ENCODE measurements around the gene LPA.
"Not testable (repeated sequence)": the region's sequence is repeated elsewhere in the genome, so short reads cannot be mapped to it uniquely, and the experiment has no call there.

Gene LPA

DNA sequence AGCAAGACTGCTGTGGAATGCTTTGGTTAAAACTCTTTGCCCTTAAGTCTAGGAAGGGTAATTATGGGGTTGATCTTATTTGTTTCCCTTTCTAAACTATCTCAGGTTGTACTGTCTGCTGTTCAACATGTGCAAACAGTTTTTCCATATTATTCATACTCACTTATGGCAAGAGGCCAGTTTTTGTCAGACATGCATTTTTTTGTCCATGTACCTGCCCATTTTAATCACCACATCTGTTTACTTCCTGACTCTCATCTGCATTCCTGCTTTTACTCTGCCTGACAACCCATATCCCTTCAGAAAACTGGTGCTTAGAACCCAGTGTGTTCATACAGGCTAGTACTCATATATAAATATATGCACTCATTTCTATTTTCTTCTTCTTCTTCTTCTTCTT is 80.3 kb downstream of the LPA start:
- H3K79me2 ChIP-seq (ENCODE audit: insufficient read depth, low read length): no peaks in the 10 kb centered on the region
- H4K20me1 ChIP-seq (ENCODE audit: insufficient read depth, low read length): no peaks in the 10 kb centered on the region
- H3K4me3 ChIP-seq (ENCODE audit: low read depth in 1 of 2, low read length in 2 of 2): no peak overlapping the region
- TF ChIP-seq, protein P1, sequence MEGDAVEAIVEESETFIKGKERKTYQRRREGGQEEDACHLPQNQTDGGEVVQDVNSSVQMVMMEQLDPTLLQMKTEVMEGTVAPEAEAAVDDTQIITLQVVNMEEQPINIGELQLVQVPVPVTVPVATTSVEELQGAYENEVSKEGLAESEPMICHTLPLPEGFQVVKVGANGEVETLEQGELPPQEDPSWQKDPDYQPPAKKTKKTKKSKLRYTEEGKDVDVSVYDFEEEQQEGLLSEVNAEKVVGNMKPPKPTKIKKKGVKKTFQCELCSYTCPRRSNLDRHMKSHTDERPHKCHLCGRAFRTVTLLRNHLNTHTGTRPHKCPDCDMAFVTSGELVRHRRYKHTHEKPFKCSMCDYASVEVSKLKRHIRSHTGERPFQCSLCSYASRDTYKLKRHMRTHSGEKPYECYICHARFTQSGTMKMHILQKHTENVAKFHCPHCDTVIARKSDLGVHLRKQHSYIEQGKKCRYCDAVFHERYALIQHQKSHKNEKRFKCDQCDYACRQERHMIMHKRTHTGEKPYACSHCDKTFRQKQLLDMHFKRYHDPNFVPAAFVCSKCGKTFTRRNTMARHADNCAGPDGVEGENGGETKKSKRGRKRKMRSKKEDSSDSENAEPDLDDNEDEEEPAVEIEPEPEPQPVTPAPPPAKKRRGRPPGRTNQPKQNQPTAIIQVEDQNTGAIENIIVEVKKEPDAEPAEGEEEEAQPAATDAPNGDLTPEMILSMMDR (IDR thresholded peaks at IDR 0.05; ENCODE audit: borderline replicate concordance, extremely low read depth, low read length, poor library complexity, severe bottlenecking): no peak
- TF ChIP-seq EZH2 (IDR thresholded peaks at IDR 0.05; ENCODE audit: borderline replicate concordance, low read depth, low read length, severe bottlenecking): no peak
- DNase-seq: no peak
- no peaks in the 10 kb centered on the region for H3K36me3 ChIP-seq (ENCODE audit: insufficient read depth, low read length)
- H3K9me3 ChIP-seq (ENCODE audit: insufficient read depth, low read length, severe bottlenecking): no peaks in the 10 kb centered on the region
- ATAC-seq (ENCODE audit: insufficient read depth, low read depth): no peak
- no peaks in the 10 kb centered on the region for H3K27me3 ChIP-seq (ENCODE audit: insufficient read depth, low read length, poor library complexity)
- no peak overlapping the region for H3K9ac ChIP-seq (ENCODE audit: low read depth, low read length)
- H3K4me2 ChIP-seq (ENCODE audit: insufficient read depth, low read length): no peak overlapping the region
- H3K27ac ChIP-seq (ENCODE audit: low read length): no peak overlapping the region
- no peak overlapping the region for H2AFZ ChIP-seq (ENCODE audit: low read depth, low read length)
- no peaks in the 10 kb centered on the region for H3K4me1 ChIP-seq (ENCODE audit: insufficient read depth, low read length)

DNA sequence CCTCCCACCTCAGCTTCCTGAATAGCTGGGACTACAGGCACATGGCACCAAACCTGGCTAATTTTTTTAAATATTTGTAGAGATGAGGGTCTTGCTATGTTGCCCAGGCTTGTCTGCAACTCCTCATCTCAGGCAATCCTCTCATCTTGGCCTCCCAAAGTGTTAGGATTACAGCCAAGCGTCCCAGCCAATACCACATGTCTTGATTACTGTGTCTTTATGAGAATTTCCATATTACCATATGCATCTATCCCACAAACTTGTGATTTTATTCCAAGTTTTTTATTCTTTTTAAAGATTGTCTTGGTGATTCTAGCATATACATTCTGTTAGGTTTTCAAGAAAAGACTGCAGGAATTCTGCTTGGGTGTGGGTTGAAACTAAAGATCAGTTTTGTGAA is 82.7 kb downstream of the LPA start:
- Histone ChIP-seq H3K4me1 (ENCODE audit: insufficient read depth, low read length) (no peaks in the 10 kb centered on the region), H3K4me2 (ENCODE audit: insufficient read depth, low read length) (no peak overlapping the region), H3K27ac (ENCODE audit: low read length) (no peak overlapping the region), H3K27me3 (ENCODE audit: insufficient read depth, low read length, poor library complexity) (no peaks in the 10 kb centered on the region), H3K9me3 (ENCODE audit: insufficient read depth, low read length, severe bottlenecking) (no peaks in the 10 kb centered on the region), H3K79me2 (ENCODE audit: insufficient read depth, low read length) (no peaks in the 10 kb centered on the region), H3K4me3 (ENCODE audit: low read depth in 1 of 2, low read length in 2 of 2) (no peak overlapping the region), H2AFZ (ENCODE audit: low read depth, low read length) (no peak overlapping the region), H3K36me3 (ENCODE audit: insufficient read depth, low read length) (no peaks in the 10 kb centered on the region), H3K9ac (ENCODE audit: low read depth, low read length) (no peak overlapping the region), H4K20me1 (ENCODE audit: insufficient read depth, low read length) (no peaks in the 10 kb centered on the region)
- no peak for DNase-seq
- no peak for ATAC-seq (ENCODE audit: insufficient read depth, low read depth)
- no peak for TF ChIP-seq EZH2 (IDR thresholded peaks at IDR 0.05; ENCODE audit: borderline replicate concordance, low read depth, low read length, severe bottlenecking)
- TF ChIP-seq, protein P1 (IDR thresholded peaks at IDR 0.05; ENCODE audit: borderline replicate concordance, extremely low read depth, low read length, poor library complexity, severe bottlenecking): no peak

DNA sequence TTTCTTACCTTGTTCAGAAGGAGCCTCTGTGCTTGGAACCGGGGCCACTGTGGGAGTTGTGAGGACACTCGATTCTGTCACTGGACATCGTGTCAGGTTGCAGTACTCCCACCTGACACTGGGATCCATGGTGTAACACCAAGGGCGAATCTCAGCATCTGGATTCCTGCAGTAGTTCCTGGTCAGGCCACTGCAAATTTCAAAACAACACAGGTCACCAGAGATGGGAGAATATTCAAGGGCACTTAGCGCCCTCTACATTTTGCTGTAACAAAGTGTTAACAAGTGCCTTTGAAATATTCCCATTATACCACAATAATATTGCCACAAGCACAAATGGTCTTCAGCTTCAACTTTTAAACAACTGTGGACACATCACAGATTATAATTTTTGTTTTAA is 85.6 kb downstream of the LPA start:
- not testable (repeated sequence) for DNase-seq; H3K9me3 ChIP-seq (ENCODE audit: insufficient read depth, low read length, severe bottlenecking); H2AFZ ChIP-seq (ENCODE audit: low read depth, low read length); H3K4me2 ChIP-seq (ENCODE audit: insufficient read depth, low read length); H3K4me1 ChIP-seq (ENCODE audit: insufficient read depth, low read length); H3K36me3 ChIP-seq (ENCODE audit: insufficient read depth, low read length); H3K79me2 ChIP-seq (ENCODE audit: insufficient read depth, low read length); H4K20me1 ChIP-seq (ENCODE audit: insufficient read depth, low read length); H3K4me3 ChIP-seq (ENCODE audit: low read depth in 1 of 2, low read length in 2 of 2); H3K9ac ChIP-seq (ENCODE audit: low read depth, low read length); H3K27me3 ChIP-seq (ENCODE audit: insufficient read depth, low read length, poor library complexity); ATAC-seq (ENCODE audit: insufficient read depth, low read depth); H3K27ac ChIP-seq (ENCODE audit: low read length)

DNA sequence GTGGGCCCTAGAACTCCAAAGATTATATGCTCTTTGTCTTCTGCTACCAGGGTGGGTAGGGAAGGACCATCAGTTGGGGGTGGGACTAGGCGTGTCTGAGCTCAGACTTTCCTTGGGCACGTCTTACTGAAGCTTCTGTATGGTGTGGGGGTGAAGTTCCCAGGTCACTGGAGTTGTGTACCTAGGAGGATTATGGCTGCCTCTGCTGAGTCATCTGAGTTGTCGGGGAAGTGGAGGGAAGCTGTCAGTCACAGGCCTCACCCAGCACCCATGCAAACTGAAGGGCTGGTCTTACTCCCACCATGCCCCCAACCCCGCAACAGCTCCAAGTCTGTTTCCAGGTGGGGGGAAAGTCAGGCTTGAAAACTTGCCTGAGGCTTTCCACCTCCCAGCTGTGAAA is 90.1 kb downstream of the LPA start:
- no peak for TF ChIP-seq EZH2 (IDR thresholded peaks at IDR 0.05; ENCODE audit: borderline replicate concordance, low read depth, low read length, severe bottlenecking)
- TF ChIP-seq, protein P1 (IDR thresholded peaks at IDR 0.05; ENCODE audit: borderline replicate concordance, extremely low read depth, low read length, poor library complexity, severe bottlenecking): no peak
- no peaks in the 10 kb centered on the region for H3K9me3 ChIP-seq (ENCODE audit: insufficient read depth, low read length, severe bottlenecking)
- no peak overlapping the region for H3K27ac ChIP-seq (ENCODE audit: low read length)
- no peak overlapping the region for H3K4me3 ChIP-seq (ENCODE audit: low read depth in 1 of 2, low read length in 2 of 2)
- DNase-seq (no peak), ATAC-seq (ENCODE audit: insufficient read depth, low read depth) (no peak)
- H3K36me3 ChIP-seq (ENCODE audit: insufficient read depth, low read length): no peaks in the 10 kb centered on the region
- H3K4me2 ChIP-seq (ENCODE audit: insufficient read depth, low read length): no peak overlapping the region
- H4K20me1 ChIP-seq (ENCODE audit: insufficient read depth, low read length): no peaks in the 10 kb centered on the region
- no peak overlapping the region for H2AFZ ChIP-seq (ENCODE audit: low read depth, low read length)
- no peaks in the 10 kb centered on the region for H3K79me2 ChIP-seq (ENCODE audit: insufficient read depth, low read length)
- no peaks in the 10 kb centered on the region for H3K4me1 ChIP-seq (ENCODE audit: insufficient read depth, low read length)
- no peaks in the 10 kb centered on the region for H3K27me3 ChIP-seq (ENCODE audit: insufficient read depth, low read length, poor library complexity)
- H3K9ac ChIP-seq (ENCODE audit: low read depth, low read length): no peak overlapping the region

DNA sequence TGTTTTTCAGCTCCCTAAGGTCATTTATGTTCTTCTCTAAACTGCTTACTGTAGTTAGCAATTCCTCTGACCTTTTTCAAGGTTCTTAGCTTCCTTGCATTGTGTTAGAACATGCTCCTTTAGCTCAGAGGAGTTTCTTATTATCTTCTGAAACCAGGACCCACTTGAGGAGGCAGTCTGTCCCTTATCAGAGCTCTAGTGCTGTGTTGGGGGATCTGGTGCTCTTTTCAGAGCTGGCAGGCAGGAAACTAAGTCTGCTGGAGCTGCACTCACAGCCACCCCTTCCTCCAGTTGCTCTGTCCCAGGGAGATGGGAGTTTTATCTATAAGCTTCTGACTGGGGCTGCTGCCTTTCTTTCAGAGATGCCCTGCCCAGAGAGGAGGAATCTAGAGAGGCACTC is 92.9 kb downstream of the LPA start:
- not testable (repeated sequence) for H3K9ac ChIP-seq (ENCODE audit: low read depth, low read length); DNase-seq; H3K4me1 ChIP-seq (ENCODE audit: insufficient read depth, low read length); H2AFZ ChIP-seq (ENCODE audit: low read depth, low read length); H3K9me3 ChIP-seq (ENCODE audit: insufficient read depth, low read length, severe bottlenecking); ATAC-seq (ENCODE audit: insufficient read depth, low read depth); H3K79me2 ChIP-seq (ENCODE audit: insufficient read depth, low read length); H3K36me3 ChIP-seq (ENCODE audit: insufficient read depth, low read length); H3K4me3 ChIP-seq (ENCODE audit: low read depth in 1 of 2, low read length in 2 of 2); H3K4me2 ChIP-seq (ENCODE audit: insufficient read depth, low read length); H3K27me3 ChIP-seq (ENCODE audit: insufficient read depth, low read length, poor library complexity); H4K20me1 ChIP-seq (ENCODE audit: insufficient read depth, low read length); H3K27ac ChIP-seq (ENCODE audit: low read length)
